ENCODE measurements around the gene MVP.
"Not testable (repeated sequence)": the region's sequence is repeated elsewhere in the genome, so short reads cannot be mapped to it uniquely, and the experiment has no call there.

The MVP gene

GRCh38 chr16:29815793-29816693 is 4.2 kb upstream of the MVP start, which contains the start of gene PAGR1:
TSS of gene PAGR1 (plus strand) at chr16:29816152. CDS start at chr16:29816526, 374 bp downstream.
- DNase-seq: peak; percentile 97 to 99

GRCh38 chr16:29816694-29817441 is 3.4 kb upstream of the MVP start:
- DNase-seq: peak; percentile 34 to 70

GRCh38 chr16:29818082-29818481 is 2.2 kb upstream of the MVP start:
- DNase-seq: no peak

- DNase-seq: no peak
These were observed 756 bp upstream of the MVP start for GRCh38 chr16:29819506-29819905.

DNA sequence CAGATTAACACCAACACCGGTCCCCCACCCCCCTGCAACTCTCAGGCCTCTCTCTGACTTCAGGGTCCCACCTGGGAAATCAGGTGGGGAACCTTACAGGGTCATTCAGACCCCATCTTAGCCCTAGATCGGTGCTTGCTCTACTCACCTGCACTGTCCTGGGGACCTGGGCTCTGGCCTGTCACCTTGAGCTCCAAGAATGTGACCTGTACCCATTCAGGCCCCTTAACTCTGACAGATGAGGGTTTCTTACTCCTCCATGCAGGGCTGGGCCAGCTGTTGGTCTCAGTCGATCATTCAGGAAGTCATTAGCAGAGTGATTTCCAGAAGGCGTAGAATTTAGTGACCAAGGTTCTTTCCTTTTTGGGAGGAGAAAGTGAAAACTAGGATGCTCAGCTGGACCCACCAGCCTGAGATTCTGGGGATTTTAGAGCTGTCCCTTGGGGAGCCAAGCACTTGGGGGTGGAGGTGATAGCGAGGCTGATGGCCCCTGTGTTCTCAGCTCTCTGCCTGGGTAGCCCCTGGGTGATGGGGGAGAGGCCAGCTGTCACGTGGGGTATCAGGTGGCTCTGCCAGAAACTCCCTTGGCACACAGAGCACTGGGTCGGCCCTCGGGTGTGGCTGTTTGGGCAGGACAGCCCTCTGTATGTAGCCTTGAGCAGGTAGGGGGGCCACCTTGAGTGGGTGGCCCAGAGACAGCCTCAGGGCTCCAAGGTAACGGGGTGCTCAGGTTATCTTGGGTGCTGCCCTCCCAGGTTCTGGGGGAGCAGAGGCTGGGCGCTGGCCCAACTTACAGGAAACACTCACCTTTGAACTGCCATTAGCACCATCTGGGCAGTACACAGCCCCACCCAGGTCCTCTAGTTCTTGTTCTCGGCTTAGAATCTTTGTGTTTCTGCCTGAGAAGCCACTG is 724 bp downstream of the MVP start:
- no peak for DNase-seq

DNA sequence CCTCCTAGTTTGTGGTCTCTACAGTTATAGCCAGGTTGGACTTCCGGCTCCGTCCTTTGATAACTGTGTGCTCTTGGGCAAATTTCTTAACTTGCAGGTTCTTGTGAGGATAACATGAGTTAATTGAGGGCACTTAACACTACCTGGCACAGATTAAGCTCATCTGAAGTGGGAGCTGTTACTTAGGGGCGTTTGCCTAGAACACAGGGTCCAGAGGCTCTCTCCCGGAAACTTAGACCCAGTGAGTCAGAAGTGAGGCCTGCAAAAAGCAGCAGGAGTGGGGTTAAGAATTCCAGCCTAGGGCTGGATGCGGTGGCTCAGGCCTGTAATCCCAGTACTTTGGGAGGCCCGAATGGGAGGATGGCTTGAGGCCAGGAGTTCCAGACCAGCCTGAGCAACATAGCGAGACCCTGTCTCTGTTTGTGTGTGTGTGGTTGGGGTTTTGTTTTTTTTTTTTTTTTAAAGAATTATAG is 1.4 kb downstream of the MVP start:
- DNase-seq: no peak

DNA sequence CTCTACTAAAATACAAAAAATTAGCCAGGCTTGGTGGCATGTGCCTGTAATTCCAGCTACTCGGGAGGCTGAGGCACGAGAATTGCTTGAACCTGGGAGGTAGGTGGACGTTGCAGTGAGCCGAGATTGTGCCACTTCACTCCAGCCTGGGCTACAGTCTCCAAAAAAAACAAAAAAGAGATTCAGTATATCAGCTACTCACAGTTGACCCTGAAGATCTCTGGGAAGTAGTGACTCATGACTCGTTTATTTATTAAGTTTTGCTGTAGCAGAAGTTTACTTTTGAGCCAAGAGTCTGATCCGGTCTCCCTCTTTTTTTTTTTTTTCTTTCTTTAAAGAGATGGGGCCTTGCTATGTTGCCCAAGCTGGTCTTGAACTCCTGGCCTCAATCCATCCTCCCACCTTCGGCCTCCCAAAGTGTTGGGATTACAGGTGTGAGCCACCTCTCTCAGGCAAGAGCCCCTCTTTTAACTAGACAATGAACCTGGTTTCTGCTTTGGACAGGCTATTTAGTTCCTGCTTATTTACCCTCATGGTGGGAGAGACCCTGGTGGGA is 4.4 kb downstream of the MVP start:
- no peak for DNase-seq

DNA sequence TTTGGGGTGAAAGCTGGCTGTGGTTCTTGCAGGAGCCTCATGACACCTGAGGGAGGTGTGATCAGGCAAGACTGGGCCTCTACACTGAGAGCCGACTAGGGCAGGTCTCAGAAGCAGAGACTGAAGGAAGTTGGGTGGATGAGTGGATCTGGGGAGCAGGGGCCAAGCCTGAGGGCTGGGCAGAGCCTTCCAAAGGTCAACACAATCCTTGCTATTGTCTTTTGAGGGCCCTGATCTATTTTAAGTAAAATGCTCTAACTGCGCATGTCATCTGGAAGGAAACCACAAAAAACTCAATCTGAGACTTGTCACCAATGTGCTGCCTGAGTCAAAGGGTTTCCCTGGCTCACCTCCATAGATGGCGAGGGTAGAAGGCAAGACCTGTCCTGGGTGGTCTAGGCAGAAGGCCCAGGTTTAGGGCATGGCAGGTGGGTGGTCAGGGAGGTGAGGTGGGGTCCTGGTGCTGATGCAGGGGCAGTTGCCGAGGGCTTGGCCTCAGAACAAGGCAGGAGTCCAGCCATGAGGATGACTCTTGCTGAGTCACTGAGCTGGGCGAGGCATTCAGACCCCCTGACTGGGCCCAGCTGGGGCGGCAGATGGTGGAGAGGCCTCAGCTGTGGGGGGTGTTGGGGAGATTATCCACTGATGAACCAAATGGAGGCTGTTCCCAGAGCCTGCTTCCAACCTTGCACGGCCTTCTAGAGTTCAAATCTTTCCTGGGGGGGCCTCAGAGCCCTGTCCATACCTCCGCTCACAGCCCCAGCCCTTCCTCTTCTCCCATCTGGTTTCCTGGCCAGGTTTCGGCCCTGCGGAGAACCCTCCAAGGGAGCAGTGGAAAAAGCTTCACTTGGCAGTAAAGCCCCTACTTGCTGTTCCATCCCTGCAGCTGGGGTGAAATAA is 5.1 kb downstream of the MVP start:
- peak in 1 of 2 experiments; percentile 19 for DNase-seq

DNA sequence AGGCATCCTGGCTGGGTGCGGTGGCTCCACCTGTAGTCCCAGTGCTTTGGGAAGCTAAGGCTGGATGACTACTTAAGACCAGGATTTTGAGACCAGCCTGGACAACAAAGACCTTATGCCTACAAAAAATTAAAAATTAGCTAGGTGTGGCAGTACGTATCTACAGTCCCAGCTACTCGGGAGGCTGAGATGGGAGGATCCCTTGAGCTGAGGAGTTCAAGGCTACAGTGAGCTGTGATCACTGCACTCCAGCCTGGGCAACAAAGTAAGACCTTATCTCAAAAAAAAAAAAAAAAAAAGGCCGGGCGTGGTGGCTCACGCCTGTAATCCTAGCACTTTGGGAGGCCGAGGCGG is 6.1 kb downstream of the MVP start:
- DNase-seq: no peak

- DNase-seq: no peak
These were observed 10.5 kb downstream of the MVP start for GRCh38 chr16:29830774-29831173.

DNA sequence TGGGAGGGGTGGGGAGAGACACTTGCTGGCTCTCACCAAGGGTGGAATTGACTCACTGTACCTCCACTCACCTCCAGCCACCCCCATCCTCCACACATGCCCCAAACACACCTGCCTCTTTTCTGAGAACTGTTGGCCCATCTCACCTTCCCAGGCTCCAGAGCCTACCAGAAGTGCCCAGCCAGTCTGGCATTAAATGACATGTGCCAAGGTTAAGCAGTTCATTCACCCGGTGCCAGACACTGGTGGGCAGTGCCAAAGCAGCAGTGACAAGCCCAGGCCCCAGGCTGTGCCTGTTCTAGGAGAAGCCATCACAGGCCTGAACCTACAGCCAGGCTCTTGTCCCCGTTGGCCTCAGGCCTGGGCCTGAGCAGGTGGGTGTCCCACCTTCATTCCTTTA is 11.2 kb downstream of the MVP start:
- DNase-seq: no peak

DNA sequence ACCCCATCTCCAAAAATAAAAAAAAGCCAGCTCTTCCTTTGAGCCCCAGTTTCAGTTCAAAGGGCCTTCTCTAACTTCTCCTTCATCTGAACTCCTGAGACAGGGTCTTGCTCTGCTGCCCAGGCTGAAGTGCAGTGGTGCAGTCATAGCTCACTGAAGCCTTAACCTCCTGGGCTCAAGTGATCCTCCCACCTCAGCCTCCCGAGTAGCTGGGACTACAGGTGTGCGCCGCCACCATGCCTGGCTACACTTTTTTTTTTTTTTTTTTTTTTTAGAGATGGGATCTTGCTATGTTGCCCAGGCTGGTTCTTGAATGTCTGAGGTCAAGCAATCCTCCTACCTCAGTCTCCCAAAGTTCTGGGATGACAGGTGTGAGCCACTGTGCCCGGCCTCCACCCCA is 13.0 kb downstream of the MVP start:
- DNase-seq: not testable (repeated sequence)

- no peak for DNase-seq
These were observed 13.8 kb downstream of the MVP start for GRCh38 chr16:29834079-29834478.

DNA sequence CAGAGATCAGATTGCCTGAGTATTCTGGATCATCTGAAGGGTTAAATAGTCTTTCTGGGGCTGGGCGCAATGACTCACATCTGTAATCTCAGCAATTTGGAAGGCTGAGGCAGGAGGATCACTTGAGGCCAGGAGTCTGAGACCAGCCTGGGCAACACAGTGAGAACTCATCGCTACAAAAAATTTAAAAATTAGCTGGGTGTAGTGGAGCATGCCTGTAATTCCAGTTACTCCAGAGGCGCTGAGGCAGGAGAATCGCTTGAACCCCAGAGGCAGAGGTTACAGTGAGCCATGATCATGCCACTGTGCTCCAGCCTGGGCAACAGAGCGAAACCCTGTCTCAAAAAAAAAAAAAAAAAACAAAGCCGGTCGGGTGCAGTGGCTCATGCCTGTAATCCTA is 15.7 kb downstream of the MVP start:
- DNase-seq: no peak

DNA sequence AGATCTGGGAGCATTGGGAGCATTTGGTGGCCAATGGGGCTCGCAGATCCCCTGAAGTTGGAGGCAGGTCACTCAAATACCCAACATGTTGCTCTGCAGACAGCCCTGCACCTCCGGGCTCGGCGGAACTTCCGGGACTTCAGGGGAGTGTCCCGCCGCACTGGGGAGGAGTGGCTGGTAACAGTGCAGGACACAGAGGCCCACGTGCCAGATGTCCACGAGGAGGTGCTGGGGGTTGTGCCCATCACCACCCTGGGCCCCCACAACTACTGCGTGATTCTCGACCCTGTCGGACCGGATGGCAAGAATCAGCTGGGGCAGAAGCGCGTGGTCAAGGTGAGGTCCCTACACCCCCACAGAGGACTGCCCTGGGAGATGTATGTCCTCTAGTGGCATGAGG is 16.4 kb downstream of the MVP start:
- DNase-seq: no peak

GRCh38 chr16:29837841-29838240 is 17.6 kb downstream of the MVP start:
- DNase-seq: no peak

DNA sequence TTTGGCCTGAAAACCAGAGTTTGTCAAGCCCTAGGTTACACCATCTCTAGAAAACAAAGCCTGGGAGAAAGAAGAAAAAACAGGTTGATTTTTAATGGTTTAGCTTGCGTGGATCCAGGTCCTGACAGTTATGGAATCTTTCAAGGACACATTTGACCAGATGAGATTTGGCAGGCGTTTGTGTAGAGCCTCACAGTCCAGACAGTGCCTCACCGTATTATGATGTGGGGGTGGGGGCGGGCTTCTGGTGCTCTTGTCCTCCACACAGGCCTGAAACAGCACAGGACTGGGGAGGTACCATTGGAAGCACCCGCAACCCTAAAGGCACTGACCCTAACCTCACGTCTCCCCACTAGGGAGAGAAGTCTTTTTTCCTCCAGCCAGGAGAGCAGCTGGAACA is 19.6 kb downstream of the MVP start:
- DNase-seq: no peak

DNA sequence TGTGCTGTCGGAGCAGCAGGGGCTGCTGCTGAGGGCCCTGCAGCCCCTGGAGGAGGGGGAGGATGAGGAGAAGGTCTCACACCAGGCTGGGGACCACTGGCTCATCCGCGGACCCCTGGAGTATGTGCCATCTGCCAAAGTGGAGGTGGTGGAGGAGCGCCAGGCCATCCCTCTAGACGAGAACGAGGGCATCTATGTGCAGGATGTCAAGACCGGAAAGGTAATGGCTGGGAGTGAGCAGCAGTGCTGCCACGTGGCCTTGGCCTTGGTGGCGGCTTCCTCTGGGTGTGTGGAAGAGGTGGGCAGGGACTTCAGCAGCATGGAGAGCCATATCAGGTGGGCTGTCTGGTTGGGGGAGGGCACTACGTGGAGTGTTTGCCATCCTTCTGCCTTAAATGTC is 20.0 kb downstream of the MVP start:
- no peak for DNase-seq

- no peak for DNase-seq
These were observed 21.4 kb downstream of the MVP start for GRCh38 chr16:29841631-29842030.

- DNase-seq: no peak
These were observed 22.6 kb downstream of the MVP start for GRCh38 chr16:29842732-29843346.

- no peak for DNase-seq
These were observed 23.7 kb downstream of the MVP start for GRCh38 chr16:29843931-29844330.
